Measurements from ENCODE around the gene RHD.

DNA sequence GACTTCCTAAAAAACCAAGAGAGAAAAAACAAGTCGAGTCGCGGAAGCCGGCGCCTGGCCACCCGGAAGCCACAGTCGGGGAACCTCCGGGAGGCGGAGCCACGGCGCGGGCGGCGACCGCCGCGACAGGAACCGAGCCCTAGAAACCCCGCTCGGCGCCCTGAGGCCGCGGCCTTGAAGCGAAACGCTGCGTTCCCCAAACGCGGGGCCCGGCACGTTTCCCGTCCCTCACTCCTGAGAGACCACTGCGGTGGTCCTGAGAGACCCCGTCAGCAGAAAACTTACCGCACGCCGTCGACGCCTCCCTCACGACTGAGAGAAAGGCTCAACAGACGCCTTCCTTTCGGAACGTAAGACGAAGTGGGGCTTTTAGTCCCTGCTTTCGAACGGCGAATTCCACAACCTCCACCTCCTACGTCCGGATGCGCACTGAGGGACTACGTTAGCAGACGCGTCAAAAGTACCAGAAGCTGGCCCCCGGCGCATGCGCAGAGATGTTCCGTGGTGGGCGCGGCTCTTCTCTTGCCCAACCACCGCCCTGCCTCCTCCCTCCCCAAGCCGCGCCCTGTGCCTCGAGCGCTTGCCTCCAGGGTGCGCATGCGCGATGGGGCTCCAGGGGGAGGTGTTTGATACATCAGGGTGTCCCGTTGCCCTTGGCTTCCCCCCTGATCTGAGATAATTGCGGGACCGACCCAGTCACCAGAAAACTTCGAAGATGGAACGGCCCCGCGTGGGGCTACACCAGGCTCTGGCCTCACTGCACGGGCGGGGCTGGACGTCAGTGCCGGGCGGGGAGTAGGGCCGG lies 25.1 kb upstream of the RHD start, which contains the start of gene RSRP1:
- TF ChIP-seq, protein P1, sequence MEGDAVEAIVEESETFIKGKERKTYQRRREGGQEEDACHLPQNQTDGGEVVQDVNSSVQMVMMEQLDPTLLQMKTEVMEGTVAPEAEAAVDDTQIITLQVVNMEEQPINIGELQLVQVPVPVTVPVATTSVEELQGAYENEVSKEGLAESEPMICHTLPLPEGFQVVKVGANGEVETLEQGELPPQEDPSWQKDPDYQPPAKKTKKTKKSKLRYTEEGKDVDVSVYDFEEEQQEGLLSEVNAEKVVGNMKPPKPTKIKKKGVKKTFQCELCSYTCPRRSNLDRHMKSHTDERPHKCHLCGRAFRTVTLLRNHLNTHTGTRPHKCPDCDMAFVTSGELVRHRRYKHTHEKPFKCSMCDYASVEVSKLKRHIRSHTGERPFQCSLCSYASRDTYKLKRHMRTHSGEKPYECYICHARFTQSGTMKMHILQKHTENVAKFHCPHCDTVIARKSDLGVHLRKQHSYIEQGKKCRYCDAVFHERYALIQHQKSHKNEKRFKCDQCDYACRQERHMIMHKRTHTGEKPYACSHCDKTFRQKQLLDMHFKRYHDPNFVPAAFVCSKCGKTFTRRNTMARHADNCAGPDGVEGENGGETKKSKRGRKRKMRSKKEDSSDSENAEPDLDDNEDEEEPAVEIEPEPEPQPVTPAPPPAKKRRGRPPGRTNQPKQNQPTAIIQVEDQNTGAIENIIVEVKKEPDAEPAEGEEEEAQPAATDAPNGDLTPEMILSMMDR (IDR thresholded peaks at IDR 0.05): peak in 3 of 4 experiments; percentile 8 to 34 (median 10)
- TF ChIP-seq POLR2A (IDR thresholded peaks at IDR 0.05): peak; percentile 96 to 99
